K562 (cell line): ENCODE results near the gene JUNB. TPM values are rescaled to one million over a fixed set of nuclear protein-coding genes. Genes with fewer than 3 reads are reported as not detected.
A peak's percentile ranks its signal among the peaks of the same experiment; 100 is the strongest.

Experiments
- BDP1 ChIP-seq: IDR thresholded peaks from 3 replicates; pipeline ENCODE4 v1.6.1; 2011; ENCODE audit not compliant: insufficient read length, insufficient read depth
- C11orf30 ChIP-seq: fragments of 450-650 bp; IDR thresholded peaks from 2 replicates; pipeline ENCODE4 v1.6.1; 2016; ENCODE audit warnings: low read depth, mild to moderate bottlenecking
- CXXC5 ChIP-seq: fragments of 250-450 bp; sonication (Bioruptor Pico); IDR thresholded peaks from 2 replicates; pipeline ENCODE4 v1.8.0; 2022; ENCODE audit warnings: inconsistent platforms, mild to moderate bottlenecking, moderate library complexity
- DPF2 ChIP-seq: fragments of 450-650 bp; IDR thresholded peaks from 2 replicates; pipeline ENCODE4 v1.6.1; 2016
- ETV5 ChIP-seq: sonication (generic); formaldehyde crosslinking; IDR thresholded peaks from 2 replicates; pipeline ENCODE4 v1.4.0; 2020; ENCODE audit warnings: low read depth, mild to moderate bottlenecking, missing genetic modification reagents
- IFI16 ChIP-seq: fragments of 250-450 bp; sonication (Bioruptor Pico); IDR thresholded peaks from 2 replicates; pipeline ENCODE4 v2.1.2; 2022; ENCODE audit warnings: mild to moderate bottlenecking, inconsistent platforms
- KLF13 ChIP-seq: fragments of 450-650 bp; IDR thresholded peaks from 2 replicates; pipeline ENCODE4 v1.6.1; 2016; ENCODE audit warnings: missing genetic modification characterization, low read depth, mild to moderate bottlenecking, missing compliant biosample characterization, moderate library complexity, borderline replicate concordance
- KLF16 ChIP-seq: IDR thresholded peaks from 2 replicates; pipeline ENCODE4 v1.6.1; 2016; ENCODE audit warnings: antibody characterized with exemption
- MCM5 ChIP-seq: fragments of 450-650 bp; IDR thresholded peaks from 2 replicates; pipeline ENCODE4 v1.6.1; 2016; ENCODE audit warnings: low read depth
- POLR2H ChIP-seq: IDR thresholded peaks from 2 replicates; pipeline ENCODE4 v1.6.1; 2016; ENCODE audit warnings: missing genetic modification characterization, low read depth, mild to moderate bottlenecking, control low read depth, missing compliant biosample characterization, moderate library complexity
- XRCC5 ChIP-seq: fragments of 200-400 bp; formaldehyde crosslinking; IDR thresholded peaks from 2 replicates; pipeline ENCODE4 v1.6.1; 2017; ENCODE audit warnings: low read depth, mild to moderate bottlenecking, low read length
- ZNF408 ChIP-seq: fragments of 250-450 bp; sonication (Bioruptor Pico); IDR thresholded peaks from 2 replicates; pipeline ENCODE4 v1.4.0; 2020; ENCODE audit warnings: low read depth, mild to moderate bottlenecking, moderate library complexity
- ZNF668 ChIP-seq: fragments of 250-450 bp; sonication (Bioruptor Pico); IDR thresholded peaks from 2 replicates; pipeline ENCODE4 v1.8.0; 2022; ENCODE audit warnings: mild to moderate bottlenecking, inconsistent platforms
- polyA plus RNA-seq, 8 experiments: library from polyadenylated mRNA; depleted of rRNA in 4 of 8; stranded (reverse) in 5 of 8; unstranded in 3 of 8; fragments of >200 nt; fragmentation: Nextera tagmentation in 2 of 8; fragmentation: Illumina TruSeq in 1 of 8; extraction: Ambion mirVana in 2 of 8; extraction: Trizol in 1 of 8; gene quantifications; 2 replicates each; pipeline versions ENCODE4 v1.2.1 to v1.2.3, GENCODE V29; 2011 to 2014; ENCODE audit warnings: inconsistent platforms in 1 of 8, missing spikeins in 1 of 8
- total RNA-seq, 7 experiments: library from RNA; depleted of rRNA in 6 of 7; stranded (reverse); fragments of >200 nt in 6 of 7; fragmentation: Illumina TruSeq in 2 of 7; extraction: Trizol in 2 of 7; gene quantifications; 2 replicates each; pipeline versions ENCODE4 v1.2.1 to v1.2.3, GENCODE V29; 2011 to 2021; ENCODE audit warnings: low replicate concordance in 1 of 7
- TF ChIP-seq, protein P1 (sequence below): sonication (generic); formaldehyde crosslinking; IDR thresholded peaks from 2 replicates; pipeline ENCODE4 v1.8.0; 2022; ENCODE audit warnings: missing genetic modification reagents, mild to moderate bottlenecking, borderline replicate concordance
- TF ChIP-seq, protein P2 (sequence below): fragments of 450-650 bp; IDR thresholded peaks from 2 replicates; pipeline ENCODE4 v1.6.1; 2017; ENCODE audit warnings: antibody characterized with exemption
- TF ChIP-seq, protein P3 (sequence below), 3 experiments: IDR thresholded peaks in 2 of 3; conservative IDR thresholded peaks in 1 of 3; 2 replicates each; pipeline ENCODE4 v1.5.1; 2011 to 2012; ENCODE audit warnings: low read length in 3 of 3, mild to moderate bottlenecking in 3 of 3, control low read depth in 2 of 3, improper control_type of control experiment in 1 of 3, inconsistent platforms in 1 of 3, low read depth in 1 of 3, mixed read lengths in 1 of 3, moderate library complexity in 1 of 3; ENCODE audit not compliant: insufficient read depth in 2 of 3
- TF ChIP-seq, protein P4 (sequence below): fragments of 200-800 bp; sonication (Bioruptor generic); IDR thresholded peaks from 2 replicates; pipeline ENCODE4 v1.6.1; 2017; ENCODE audit warnings: missing genetic modification characterization, missing compliant biosample characterization
- TF ChIP-seq, protein P5 (sequence below): fragments of 450-650 bp; IDR thresholded peaks from 2 replicates; pipeline ENCODE4 v1.6.1; 2016; ENCODE audit warnings: missing biosample characterization, missing genetic modification characterization

Gene JUNB
- total and polyA plus RNA-seq, 9 of the 15 experiments (the other 6 are each of a cell fraction or from before 2014, with no cell fraction given), result 0.23 to 88.1 (median 13.1) TPM

DNA sequence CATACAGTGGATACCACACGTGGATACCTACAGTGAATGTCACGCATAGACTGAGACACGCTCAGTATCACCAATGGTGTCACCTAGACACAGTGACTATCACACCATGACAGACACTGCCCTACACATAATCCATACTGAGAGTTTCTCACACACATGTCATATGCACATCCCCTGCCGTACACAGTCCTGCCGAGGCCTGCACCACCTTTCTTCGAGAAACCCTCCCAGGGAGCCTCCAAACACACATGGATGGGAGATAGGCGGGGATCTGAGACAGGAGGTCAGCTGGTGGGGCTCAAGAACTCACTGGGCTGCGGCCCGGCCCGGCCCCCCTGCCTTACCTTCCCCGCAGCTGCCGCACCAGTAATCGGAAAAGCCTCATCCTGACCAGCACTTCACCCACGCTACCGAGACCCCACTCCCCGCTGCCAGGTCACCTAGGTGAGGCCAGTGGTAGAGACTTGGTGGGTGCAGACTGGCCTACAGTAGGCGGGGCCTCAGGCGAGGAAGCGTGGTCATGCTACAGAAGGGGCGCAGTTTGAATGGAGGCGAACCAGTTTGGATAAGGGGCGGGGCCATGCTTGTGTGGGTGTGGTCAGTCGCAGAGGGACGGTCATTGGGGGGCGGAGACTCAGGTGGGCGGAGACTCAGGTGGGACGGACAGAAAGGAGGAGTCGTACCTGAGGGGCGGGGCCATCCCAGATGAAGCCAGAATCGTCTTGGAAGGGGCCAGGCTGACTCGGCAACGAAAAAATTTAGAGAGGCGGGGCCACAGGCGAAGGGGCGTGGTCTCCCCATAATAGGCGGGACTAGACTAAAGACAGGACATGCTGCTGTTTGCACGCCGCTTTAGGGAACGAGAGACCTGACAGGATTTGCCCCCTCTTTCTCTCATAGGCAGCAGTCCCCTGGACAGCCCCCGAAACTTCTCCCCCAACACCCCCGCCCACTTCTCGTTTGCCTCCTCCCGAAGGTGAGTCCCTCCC lies 49.1 kb downstream of the JUNB start (continued):
- TF ChIP-seq, protein P1, sequence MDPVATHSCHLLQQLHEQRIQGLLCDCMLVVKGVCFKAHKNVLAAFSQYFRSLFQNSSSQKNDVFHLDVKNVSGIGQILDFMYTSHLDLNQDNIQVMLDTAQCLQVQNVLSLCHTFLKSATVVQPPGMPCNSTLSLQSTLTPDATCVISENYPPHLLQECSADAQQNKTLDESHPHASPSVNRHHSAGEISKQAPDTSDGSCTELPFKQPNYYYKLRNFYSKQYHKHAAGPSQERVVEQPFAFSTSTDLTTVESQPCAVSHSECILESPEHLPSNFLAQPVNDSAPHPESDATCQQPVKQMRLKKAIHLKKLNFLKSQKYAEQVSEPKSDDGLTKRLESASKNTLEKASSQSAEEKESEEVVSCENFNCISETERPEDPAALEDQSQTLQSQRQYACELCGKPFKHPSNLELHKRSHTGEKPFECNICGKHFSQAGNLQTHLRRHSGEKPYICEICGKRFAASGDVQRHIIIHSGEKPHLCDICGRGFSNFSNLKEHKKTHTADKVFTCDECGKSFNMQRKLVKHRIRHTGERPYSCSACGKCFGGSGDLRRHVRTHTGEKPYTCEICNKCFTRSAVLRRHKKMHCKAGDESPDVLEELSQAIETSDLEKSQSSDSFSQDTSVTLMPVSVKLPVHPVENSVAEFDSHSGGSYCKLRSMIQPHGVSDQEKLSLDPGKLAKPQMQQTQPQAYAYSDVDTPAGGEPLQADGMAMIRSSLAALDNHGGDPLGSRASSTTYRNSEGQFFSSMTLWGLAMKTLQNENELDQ (CRISPR knock-in tag), result no peak
- TF ChIP-seq KLF16, result no peak
- TF ChIP-seq ZNF408 (CRISPR knock-in tag), result no peak
- no peak for TF ChIP-seq MCM5
- TF ChIP-seq, protein P2, sequence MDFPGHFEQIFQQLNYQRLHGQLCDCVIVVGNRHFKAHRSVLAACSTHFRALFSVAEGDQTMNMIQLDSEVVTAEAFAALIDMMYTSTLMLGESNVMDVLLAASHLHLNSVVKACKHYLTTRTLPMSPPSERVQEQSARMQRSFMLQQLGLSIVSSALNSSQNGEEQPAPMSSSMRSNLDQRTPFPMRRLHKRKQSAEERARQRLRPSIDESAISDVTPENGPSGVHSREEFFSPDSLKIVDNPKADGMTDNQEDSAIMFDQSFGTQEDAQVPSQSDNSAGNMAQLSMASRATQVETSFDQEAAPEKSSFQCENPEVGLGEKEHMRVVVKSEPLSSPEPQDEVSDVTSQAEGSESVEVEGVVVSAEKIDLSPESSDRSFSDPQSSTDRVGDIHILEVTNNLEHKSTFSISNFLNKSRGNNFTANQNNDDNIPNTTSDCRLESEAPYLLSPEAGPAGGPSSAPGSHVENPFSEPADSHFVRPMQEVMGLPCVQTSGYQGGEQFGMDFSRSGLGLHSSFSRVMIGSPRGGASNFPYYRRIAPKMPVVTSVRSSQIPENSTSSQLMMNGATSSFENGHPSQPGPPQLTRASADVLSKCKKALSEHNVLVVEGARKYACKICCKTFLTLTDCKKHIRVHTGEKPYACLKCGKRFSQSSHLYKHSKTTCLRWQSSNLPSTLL, result no peak
- TF ChIP-seq ETV5 (CRISPR knock-in tag), result no peak
- TF ChIP-seq, protein P3, sequence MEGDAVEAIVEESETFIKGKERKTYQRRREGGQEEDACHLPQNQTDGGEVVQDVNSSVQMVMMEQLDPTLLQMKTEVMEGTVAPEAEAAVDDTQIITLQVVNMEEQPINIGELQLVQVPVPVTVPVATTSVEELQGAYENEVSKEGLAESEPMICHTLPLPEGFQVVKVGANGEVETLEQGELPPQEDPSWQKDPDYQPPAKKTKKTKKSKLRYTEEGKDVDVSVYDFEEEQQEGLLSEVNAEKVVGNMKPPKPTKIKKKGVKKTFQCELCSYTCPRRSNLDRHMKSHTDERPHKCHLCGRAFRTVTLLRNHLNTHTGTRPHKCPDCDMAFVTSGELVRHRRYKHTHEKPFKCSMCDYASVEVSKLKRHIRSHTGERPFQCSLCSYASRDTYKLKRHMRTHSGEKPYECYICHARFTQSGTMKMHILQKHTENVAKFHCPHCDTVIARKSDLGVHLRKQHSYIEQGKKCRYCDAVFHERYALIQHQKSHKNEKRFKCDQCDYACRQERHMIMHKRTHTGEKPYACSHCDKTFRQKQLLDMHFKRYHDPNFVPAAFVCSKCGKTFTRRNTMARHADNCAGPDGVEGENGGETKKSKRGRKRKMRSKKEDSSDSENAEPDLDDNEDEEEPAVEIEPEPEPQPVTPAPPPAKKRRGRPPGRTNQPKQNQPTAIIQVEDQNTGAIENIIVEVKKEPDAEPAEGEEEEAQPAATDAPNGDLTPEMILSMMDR (IDR thresholded peaks at IDR 0.05 in 2 of 3, conservative IDR thresholded peaks at IDR 0.05 in 1 of 3; ENCODE audit: insufficient read depth in 2 of 3, low read depth in 1 of 3, low read length in 3 of 3), result 0 out of 6 replicates have a peak, but pooled peaks of 2 of the 3 experiments have one; percentile 1 to 5
- TF ChIP-seq DPF2, result 0 out of 2 replicates have a peak, but pooled peaks have one; percentile 20
- TF ChIP-seq IFI16, result no peak
- TF ChIP-seq BDP1, result no peak
- TF ChIP-seq XRCC5, result 0 out of 2 replicates have a peak, but pooled peaks have one; percentile 34
- peak; percentile 23; the same call in 1 of the 2 replicates for TF ChIP-seq CXXC5 (CRISPR knock-in tag)
- TF ChIP-seq, protein P4, sequence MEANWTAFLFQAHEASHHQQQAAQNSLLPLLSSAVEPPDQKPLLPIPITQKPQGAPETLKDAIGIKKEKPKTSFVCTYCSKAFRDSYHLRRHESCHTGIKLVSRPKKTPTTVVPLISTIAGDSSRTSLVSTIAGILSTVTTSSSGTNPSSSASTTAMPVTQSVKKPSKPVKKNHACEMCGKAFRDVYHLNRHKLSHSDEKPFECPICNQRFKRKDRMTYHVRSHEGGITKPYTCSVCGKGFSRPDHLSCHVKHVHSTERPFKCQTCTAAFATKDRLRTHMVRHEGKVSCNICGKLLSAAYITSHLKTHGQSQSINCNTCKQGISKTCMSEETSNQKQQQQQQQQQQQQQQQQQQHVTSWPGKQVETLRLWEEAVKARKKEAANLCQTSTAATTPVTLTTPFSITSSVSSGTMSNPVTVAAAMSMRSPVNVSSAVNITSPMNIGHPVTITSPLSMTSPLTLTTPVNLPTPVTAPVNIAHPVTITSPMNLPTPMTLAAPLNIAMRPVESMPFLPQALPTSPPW (CRISPR knock-in tag), result 0 out of 2 replicates have a peak, but pooled peaks have one; percentile 13
- TF ChIP-seq, protein P5, sequence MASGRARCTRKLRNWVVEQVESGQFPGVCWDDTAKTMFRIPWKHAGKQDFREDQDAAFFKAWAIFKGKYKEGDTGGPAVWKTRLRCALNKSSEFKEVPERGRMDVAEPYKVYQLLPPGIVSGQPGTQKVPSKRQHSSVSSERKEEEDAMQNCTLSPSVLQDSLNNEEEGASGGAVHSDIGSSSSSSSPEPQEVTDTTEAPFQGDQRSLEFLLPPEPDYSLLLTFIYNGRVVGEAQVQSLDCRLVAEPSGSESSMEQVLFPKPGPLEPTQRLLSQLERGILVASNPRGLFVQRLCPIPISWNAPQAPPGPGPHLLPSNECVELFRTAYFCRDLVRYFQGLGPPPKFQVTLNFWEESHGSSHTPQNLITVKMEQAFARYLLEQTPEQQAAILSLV (tag), result no peak
- no peak for TF ChIP-seq ZNF668 (CRISPR knock-in tag)
- TF ChIP-seq KLF13, result 0 out of 2 replicates have a peak, but pooled peaks have one; percentile 27
- TF ChIP-seq C11orf30, result no peak; the same call in 1 of the 2 replicates
- no peak for TF ChIP-seq POLR2H (tag)
